GM23248 (cell line): Measurements from ENCODE around the gene CLSTN3. TPM values are rescaled to one million over a fixed set of nuclear protein-coding genes. Genes with fewer than 3 reads are reported as not detected.
"Not testable (repeated sequence)": the region's sequence is repeated elsewhere in the genome, so short reads cannot be mapped to it uniquely, and the experiment has no call there.

Experiments
- DNase-seq: peaks from one replicate; pipeline ENCODE4 v3.0.0-alpha.2; 2015
- H2AFZ ChIP-seq: fragments of 200-600 bp; sonication (generic); 2 replicates; pipeline ENCODE4 v1.6.1; 2016; ENCODE audit warnings: antibody characterized with exemption
- H3F3A ChIP-seq: fragments of 200-600 bp; sonication (generic); 2 replicates; pipeline ENCODE4 v1.6.1; 2016; ENCODE audit warnings: mild to moderate bottlenecking, antibody characterized with exemption, mixed run types; ENCODE audit not compliant: insufficient read depth
- H3K27ac ChIP-seq: fragments of 200-600 bp; sonication (generic); 2 replicates; pipeline ENCODE4 v1.5.1; 2016; ENCODE audit warnings: mild to moderate bottlenecking
- H3K27me3 ChIP-seq: fragments of 200-600 bp; sonication (generic); replicated peaks from 2 replicates; pipeline ENCODE4 v1.6.1; 2016; ENCODE audit warnings: mild to moderate bottlenecking; ENCODE audit not compliant: insufficient read depth
- H3K36me3 ChIP-seq: fragments of 200-600 bp; sonication (generic); 2 replicates; pipeline ENCODE4 v1.6.1; 2016; ENCODE audit warnings: low read depth, mild to moderate bottlenecking
- H3K4me1 ChIP-seq: fragments of 200-600 bp; sonication (generic); 2 replicates; pipeline ENCODE4 v1.6.1; 2016; ENCODE audit warnings: mild to moderate bottlenecking; ENCODE audit not compliant: insufficient read depth
- H3K4me2 ChIP-seq: fragments of 200-600 bp; sonication (generic); one replicate; pipeline ENCODE4 v1.6.1; 2016; ENCODE audit warnings: mild to moderate bottlenecking; ENCODE audit not compliant: unreplicated experiment
- H3K4me3 ChIP-seq: fragments of 200-600 bp; sonication (generic); 2 replicates; pipeline ENCODE4 v1.5.1; 2016; ENCODE audit warnings: mild to moderate bottlenecking
- H3K79me2 ChIP-seq: fragments of 200-600 bp; sonication (generic); 2 replicates; pipeline ENCODE4 v1.6.1; 2016; ENCODE audit warnings: mild to moderate bottlenecking; ENCODE audit not compliant: insufficient read depth
- H3K9ac ChIP-seq: fragments of 200-600 bp; sonication (generic); 2 replicates; pipeline ENCODE4 v1.6.1; 2016; ENCODE audit warnings: mild to moderate bottlenecking
- H3K9me2 ChIP-seq: fragments of 200-600 bp; sonication (generic); 2 replicates; pipeline ENCODE4 v1.6.1; 2016; ENCODE audit warnings: mixed run types, mild to moderate bottlenecking, moderate library complexity; ENCODE audit not compliant: insufficient read depth
- H3K9me3 ChIP-seq: fragments of 200-600 bp; sonication (generic); one replicate; pipeline ENCODE4 v1.6.1; 2017; ENCODE audit warnings: low read depth
- H4K20me1 ChIP-seq: fragments of 200-600 bp; sonication (generic); 2 replicates; pipeline ENCODE4 v1.6.0; 2016; ENCODE audit not compliant: insufficient read depth
- EZH2 ChIP-seq: fragments of 200-600 bp; sonication (generic); IDR thresholded peaks from 2 replicates; pipeline ENCODE4 v1.6.1; 2018; ENCODE audit warnings: antibody characterized with exemption, mild to moderate bottlenecking; ENCODE audit not compliant: insufficient read depth, poor library complexity, severe bottlenecking
- EZH2phosphoT487 ChIP-seq: fragments of 200-600 bp; sonication (generic); IDR thresholded peaks from 2 replicates; pipeline ENCODE4 v1.6.1; 2018; ENCODE audit warnings: antibody characterized with exemption, moderate library complexity, mild to moderate bottlenecking, low read depth; ENCODE audit not compliant: insufficient read depth
- WGBS, 2 experiments: methylation state at CpG; one replicate each; pipeline ENCODE4 v1.1.6; 2015 to 2017; ENCODE audit warnings: low lambda C conversion rate in 2 of 2, low coverage in 1 of 2; ENCODE audit errors: missing lambda C conversion rate in 2 of 2; 5-methylcytosine and 5-hydroxymethylcytosine counted together
- in situ Hi-C: fragments of 300-500 bp; cut with MboI; formaldehyde crosslinking; loops from 2 replicates; pipeline ENCODE4 v1.15.0; 2020
- polyA plus RNA-seq: library from polyadenylated mRNA; unstranded; fragments of >200 nt; fragmentation: Nextera tagmentation; extraction: Ambion mirVana; gene quantifications from 2 replicates; pipeline ENCODE4 v1.2.1, GENCODE V29; 2016
- total RNA-seq: library from RNA; depleted of rRNA; stranded (reverse); fragments of >200 nt; shearing (Covaris generic); gene quantifications from 2 replicates; pipeline ENCODE4 v1.2.3, GENCODE V29; 2014

The CLSTN3 gene
- total and polyA plus RNA-seq, 2 experiments from 2014 or later: 1.8 to 4.5 TPM

GRCh38 chr12:7171854-7172253, 41.7 kb downstream of the CLSTN3 start:
- no peaks in the 10 kb centered on the region for H3K27me3 ChIP-seq
- H3K27ac ChIP-seq: no peak overlapping the region
- no peak for TF ChIP-seq EZH2
- TF ChIP-seq EZH2phosphoT487: no peak
- DNase-seq: no peak
- 15 to 21% methylated on average over 1 of the region's 1 CpG for WGBS, 2 experiments
- peaks cover 12% of the 10 kb centered on the region; the same call in 1 of the 2 replicates for H3K4me1 ChIP-seq
- H3K4me2 ChIP-seq: no peak overlapping the region
- no peak overlapping the region for H2AFZ ChIP-seq
- H3K9me2 ChIP-seq: no peaks in the 10 kb centered on the region
- H3K9me3 ChIP-seq: no peaks in the 10 kb centered on the region
- H4K20me1 ChIP-seq: no peaks in the 10 kb centered on the region
- H3K9ac ChIP-seq: no peak overlapping the region
- peaks cover 17% of the 10 kb centered on the region for H3F3A ChIP-seq
- H3K4me3 ChIP-seq: no peak overlapping the region
- no peaks in the 10 kb centered on the region for H3K36me3 ChIP-seq
- in situ Hi-C loops: no loop called here
- H3K79me2 ChIP-seq: no peaks in the 10 kb centered on the region

GRCh38 chr12:7175493-7175892, 45.3 kb downstream of the CLSTN3 start:
- Histone ChIP-seq H3K79me2 (no peaks in the 10 kb centered on the region), H3K36me3 (no peaks in the 10 kb centered on the region), H3K27ac (peak overlapping the region; percentile 51), H3K27me3 (no peaks in the 10 kb centered on the region), H3K4me1 (peaks cover 12% of the 10 kb centered on the region; the same call in 1 of the 2 replicates), H3K4me2 (no peak overlapping the region), H3K9me2 (no peaks in the 10 kb centered on the region), H4K20me1 (no peaks in the 10 kb centered on the region), H3F3A (peaks cover 17% of the 10 kb centered on the region), H3K4me3 (no peak overlapping the region), H3K9ac (no peak overlapping the region), H2AFZ (0 out of 2 replicates have a peak overlapping the region, but pooled peaks have one; percentile 32), H3K9me3 (no peaks in the 10 kb centered on the region)
- in situ Hi-C loops: no loop called here
- TF ChIP-seq EZH2phosphoT487 (no peak), EZH2 (no peak)
- DNase-seq: peak; percentile 72

- H3K27ac ChIP-seq: no peak overlapping the region
- H3K36me3 ChIP-seq: no peaks in the 10 kb centered on the region
- no peak overlapping the region for H3K9ac ChIP-seq
- no peaks in the 10 kb centered on the region for H3K27me3 ChIP-seq
- 55 to 58% methylated on average over 2 of the region's 2 CpGs for WGBS, 2 experiments
- no peaks in the 10 kb centered on the region for H3K9me2 ChIP-seq
- no peak for DNase-seq
- in situ Hi-C loops: no loop called here
- H3K4me1 ChIP-seq: peaks cover 12% of the 10 kb centered on the region; the same call in 1 of the 2 replicates
- H3K4me2 ChIP-seq: no peak overlapping the region
- no peaks in the 10 kb centered on the region for H4K20me1 ChIP-seq
- no peak overlapping the region for H2AFZ ChIP-seq
- H3K4me3 ChIP-seq: no peak overlapping the region
- no peaks in the 10 kb centered on the region for H3K79me2 ChIP-seq
- no peaks in the 10 kb centered on the region for H3K9me3 ChIP-seq
- peaks cover 17% of the 10 kb centered on the region for H3F3A ChIP-seq
- TF ChIP-seq EZH2 (no peak), EZH2phosphoT487 (no peak)
These were observed 46.4 kb downstream of the CLSTN3 start for GRCh38 chr12:7176595-7176994.

DNA sequence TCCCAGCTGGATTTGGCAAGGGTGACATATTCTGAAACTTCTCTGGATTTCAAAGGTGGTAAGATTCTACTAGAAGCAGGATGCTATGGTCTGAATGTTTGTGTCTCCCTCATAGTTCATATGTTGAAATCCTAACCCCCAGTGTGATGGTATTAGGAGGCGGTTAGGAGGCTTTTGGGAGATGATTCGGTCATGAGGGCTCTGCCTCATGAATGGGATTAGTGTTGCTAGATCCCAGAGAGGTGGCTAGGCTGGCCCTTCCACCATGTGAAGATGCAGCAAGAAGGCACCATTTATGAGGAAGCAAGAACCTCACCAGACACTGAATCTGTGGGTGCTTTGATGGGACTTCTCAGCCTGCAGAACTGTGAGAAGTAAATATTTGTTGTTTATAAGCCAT, 48.3 kb downstream of the CLSTN3 start:
- TF ChIP-seq EZH2 (no peak), EZH2phosphoT487 (no peak)
- WGBS, 2 experiments: 73 to 80% methylated on average over 2 of the region's 2 CpGs
- in situ Hi-C loops: no loop called here

DNA sequence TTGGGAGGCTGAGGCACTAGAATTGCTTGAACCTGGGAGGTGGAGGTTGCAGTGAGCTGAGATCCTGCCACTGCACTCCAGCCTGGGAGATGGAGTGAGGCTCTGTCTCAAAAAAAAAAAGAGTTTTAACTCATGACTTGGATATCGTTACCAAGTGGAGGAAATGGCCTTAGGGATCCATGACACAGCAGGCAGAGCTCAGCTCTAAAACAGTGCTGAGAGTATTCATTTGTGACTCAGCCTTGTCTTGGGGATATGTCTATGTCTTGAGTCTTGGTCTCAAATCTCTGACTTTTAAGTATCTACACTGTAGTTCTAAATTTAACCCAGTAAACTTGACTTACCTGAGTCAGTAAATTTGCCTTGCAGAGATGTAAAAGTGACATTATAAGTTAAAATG, 50.5 kb downstream of the CLSTN3 start:
- Histone ChIP-seq H3K27me3 (no peaks in the 10 kb centered on the region), H3K9ac (no peak overlapping the region), H3K9me3 (no peaks in the 10 kb centered on the region), H3K4me2 (no peak overlapping the region), H3K27ac (no peak overlapping the region), H2AFZ (0 out of 2 replicates have a peak overlapping the region, but pooled peaks have one; percentile 0), H3K9me2 (no peaks in the 10 kb centered on the region), H3K36me3 (no peaks in the 10 kb centered on the region), H3F3A (peaks cover 7% of the 10 kb centered on the region), H3K4me1 (0 out of 2 replicates have a peak, but pooled peaks cover 3% of the 10 kb centered on the region), H3K79me2 (no peaks in the 10 kb centered on the region), H4K20me1 (no peaks in the 10 kb centered on the region), H3K4me3 (no peak overlapping the region)
- 14 to 17% methylated on average over 1 of the region's 1 CpG for WGBS, 2 experiments
- in situ Hi-C loops: no loop called here
- DNase-seq: peak; percentile 67
- TF ChIP-seq EZH2phosphoT487: no peak
- TF ChIP-seq EZH2: no peak

More for the DNA sequence above, 48.3 kb downstream of the CLSTN3 start:
- H3K27me3 ChIP-seq: no peaks in the 10 kb centered on the region
- H3F3A ChIP-seq: peaks cover 17% of the 10 kb centered on the region
- no peaks in the 10 kb centered on the region for H3K9me2 ChIP-seq
- no peak overlapping the region for H2AFZ ChIP-seq
- no peak overlapping the region for H3K9ac ChIP-seq
- no peak overlapping the region for H3K27ac ChIP-seq
- H3K4me3 ChIP-seq: no peak overlapping the region
- H3K9me3 ChIP-seq: no peaks in the 10 kb centered on the region
- DNase-seq: no peak
- peaks cover 12% of the 10 kb centered on the region; the same call in 1 of the 2 replicates for H3K4me1 ChIP-seq
- H3K4me2 ChIP-seq: no peak overlapping the region
- no peaks in the 10 kb centered on the region for H4K20me1 ChIP-seq
- no peaks in the 10 kb centered on the region for H3K79me2 ChIP-seq
- no peaks in the 10 kb centered on the region for H3K36me3 ChIP-seq

- H3K4me3 ChIP-seq, in situ Hi-C loops, H3K36me3 ChIP-seq, H3K9ac ChIP-seq, H3K27me3 ChIP-seq, H3K9me2 ChIP-seq, DNase-seq, H3K27ac ChIP-seq, H3K4me2 ChIP-seq, H3K79me2 ChIP-seq, H2AFZ ChIP-seq, H3K9me3 ChIP-seq, H4K20me1 ChIP-seq: not testable (repeated sequence)
- 9 to 14% methylated on average over 2 of the region's 2 CpGs for WGBS, 2 experiments
- Histone ChIP-seq H3K4me1 (peaks cover 26% of the 10 kb centered on the region), H3F3A (peaks cover 13% of the 10 kb centered on the region; the same call in 1 of the 2 replicates)
These were observed 55.9 kb downstream of the CLSTN3 start for GRCh38 chr12:7186058-7186457.
